Mesendoderm (in vitro differentiated cells): ENCODE measurements around the gene GNA12.

Experiments used
- DNase-seq: peaks from one replicate; pipeline ENCODE4 v3.0.0; 2013
- H2AK5ac ChIP-seq: 2 replicates; pipeline ENCODE4 v1.6.1; 2013; ENCODE audit warnings: low read length, inconsistent platforms
- H2BK120ac ChIP-seq: 2 replicates; pipeline ENCODE4 v1.6.1; 2013; ENCODE audit warnings: low read depth, mild to moderate bottlenecking, low read length, moderate library complexity, mixed read lengths
- H2BK15ac ChIP-seq: replicated peaks from 2 replicates; pipeline ENCODE4 v1.6.1; 2013; ENCODE audit warnings: low read depth, mild to moderate bottlenecking, moderate library complexity
- H2BK5ac ChIP-seq: 2 replicates; pipeline ENCODE4 v1.6.1; 2013; ENCODE audit warnings: low read length, inconsistent platforms
- H3K18ac ChIP-seq: 2 replicates; pipeline ENCODE4 v1.6.1; 2013; ENCODE audit warnings: mild to moderate bottlenecking, low read length, mixed read lengths
- H3K23ac ChIP-seq: one replicate; pipeline ENCODE4 v1.6.1; 2013; ENCODE audit warnings: low read length
- H3K27ac ChIP-seq: 2 replicates; pipeline ENCODE4 v1.5.1; 2013; ENCODE audit warnings: low read depth, mild to moderate bottlenecking, inconsistent platforms, low read length, moderate library complexity
- H3K27me3 ChIP-seq: 2 replicates; pipeline ENCODE4 v1.6.1; 2013; ENCODE audit warnings: low read length, control low read depth, mild to moderate bottlenecking, inconsistent platforms; ENCODE audit not compliant: insufficient read depth, poor library complexity
- H3K36me3 ChIP-seq: 2 replicates; pipeline ENCODE4 v1.6.1; 2013; ENCODE audit warnings: low read length, inconsistent platforms; ENCODE audit not compliant: control insufficient read depth, insufficient read depth
- H3K4ac ChIP-seq: one replicate; pipeline ENCODE4 v1.6.1; 2013; ENCODE audit warnings: low read depth, mild to moderate bottlenecking, low read length, moderate library complexity
- H3K4me1 ChIP-seq: 2 replicates; pipeline ENCODE4 v1.6.1; 2013; ENCODE audit warnings: low read depth, low read length, inconsistent platforms; ENCODE audit not compliant: control insufficient read depth
- H3K4me2 ChIP-seq: 2 replicates; pipeline ENCODE4 v1.6.1; 2013; ENCODE audit warnings: low read length
- H3K4me3 ChIP-seq: 2 replicates; pipeline ENCODE4 v1.5.1; 2013; ENCODE audit warnings: mild to moderate bottlenecking, low read length
- H3K56ac ChIP-seq: one replicate; pipeline ENCODE4 v1.6.1; 2013; ENCODE audit warnings: low read length
- H3K79me1 ChIP-seq: 2 replicates; pipeline ENCODE4 v1.6.1; 2013; ENCODE audit warnings: low read length, inconsistent platforms
- H3K79me2 ChIP-seq: 2 replicates; pipeline ENCODE4 v1.6.1; 2013; ENCODE audit warnings: mild to moderate bottlenecking, low read length; ENCODE audit not compliant: control insufficient read depth, insufficient read depth
- H3K9ac ChIP-seq: 2 replicates; pipeline ENCODE4 v1.6.1; 2013; ENCODE audit warnings: low read length, inconsistent platforms
- H4K5ac ChIP-seq: one replicate; pipeline ENCODE4 v1.6.1; 2013; ENCODE audit warnings: low read length
- H4K8ac ChIP-seq: one replicate; pipeline ENCODE4 v1.6.1; 2013; ENCODE audit warnings: low read depth, mild to moderate bottlenecking, control low read depth, low read length, moderate library complexity
- WGBS: extraction: QIAGEN DNeasy Blood & Tissue Kit; methylation state at CpG from one replicate; pipeline ENCODE4 v1.1.7; 2013; ENCODE audit warnings: low lambda C conversion rate, missing lambda C conversion rate; ENCODE audit not compliant: insufficient coverage; ENCODE audit errors: extremely low coverage; 5-methylcytosine and 5-hydroxymethylcytosine counted together

Gene GNA12

GRCh38 chr7:2689951-2690705 lies 154.0 kb downstream of the GNA12 start:
- H3K27ac ChIP-seq, result no peak overlapping the region
- H3K79me1 ChIP-seq, result no peaks in the 10 kb centered on the region
- WGBS, result no CpG with 5 or more reads among the region's 23 CpGs
- no peak overlapping the region for H3K9ac ChIP-seq
- no peak overlapping the region for H2AK5ac ChIP-seq
- no peak overlapping the region for H3K56ac ChIP-seq
- no peak overlapping the region for H3K18ac ChIP-seq
- no peaks in the 10 kb centered on the region for H3K36me3 ChIP-seq
- H3K4me2 ChIP-seq, result no peak overlapping the region
- no peak overlapping the region for H4K8ac ChIP-seq
- H3K4me1 ChIP-seq, result no peaks in the 10 kb centered on the region
- H2BK15ac ChIP-seq, result no peak overlapping the region
- H3K79me2 ChIP-seq, result no peaks in the 10 kb centered on the region
- H4K5ac ChIP-seq, result no peak overlapping the region
- no peak overlapping the region for H2BK120ac ChIP-seq
- peaks cover 12% of the 10 kb centered on the region for H3K27me3 ChIP-seq
- no peak overlapping the region for H3K4ac ChIP-seq
- H3K23ac ChIP-seq, result no peak overlapping the region
- H3K4me3 ChIP-seq, result no peak overlapping the region
- H2BK5ac ChIP-seq, result no peak overlapping the region
- no peak for DNase-seq

- H3K9ac ChIP-seq, result no peak overlapping the region
- no peak overlapping the region for H4K8ac ChIP-seq
- H3K4me1 ChIP-seq, result no peaks in the 10 kb centered on the region
- H4K5ac ChIP-seq, result no peak overlapping the region
- H3K79me2 ChIP-seq, result no peaks in the 10 kb centered on the region
- H3K27me3 ChIP-seq, result peaks cover 12% of the 10 kb centered on the region
- H2AK5ac ChIP-seq, result no peak overlapping the region
- no peak overlapping the region for H2BK15ac ChIP-seq
- H3K79me1 ChIP-seq, result no peaks in the 10 kb centered on the region
- H3K4ac ChIP-seq, result no peak overlapping the region
- no CpG with 5 or more reads among the region's 16 CpGs for WGBS
- H2BK5ac ChIP-seq, result no peak overlapping the region
- H3K18ac ChIP-seq, result no peak overlapping the region
- H3K36me3 ChIP-seq, result no peaks in the 10 kb centered on the region
- no peak overlapping the region for H3K23ac ChIP-seq
- no peak overlapping the region for H3K56ac ChIP-seq
- no peak overlapping the region for H3K4me2 ChIP-seq
- no peak overlapping the region for H3K4me3 ChIP-seq
- no peak overlapping the region for H3K27ac ChIP-seq
- H2BK120ac ChIP-seq, result no peak overlapping the region
- no peak for DNase-seq
Observed at GRCh38 chr7:2689343-2689847, 154.7 kb downstream of the GNA12 start.

GRCh38 chr7:2688409-2689342 lies 155.4 kb downstream of the GNA12 start:
- WGBS, result no CpG with 5 or more reads among the region's 62 CpGs

GRCh38 chr7:2687881-2688318 lies 156.2 kb downstream of the GNA12 start, which contains the start of gene AMZ1:
Gene AMZ1 (plus strand): TSS chr7:2688202. CDS start chr7:2700452, 12,250 bp downstream.
- DNase-seq, result no peak
- Histone ChIP-seq H3K56ac (peak within 1 kb of the TSS; percentile 64), H3K4ac (no peak within 1 kb of the TSS), H3K27ac (no peak within 1 kb of the TSS), H3K4me3 (no peak within 1 kb of the TSS), H3K79me2 (no peaks in the 10 kb centered on the region), H3K4me2 (peak within 1 kb of the TSS; percentile 61), H3K79me1 (no peaks in the 10 kb centered on the region), H2BK120ac (no peak within 1 kb of the TSS), H4K8ac (no peak within 1 kb of the TSS), H3K18ac (no peak within 1 kb of the TSS), H3K36me3 (no peaks in the 10 kb centered on the region), H2BK5ac (no peak within 1 kb of the TSS), H3K4me1 (no peaks in the 10 kb centered on the region), H2AK5ac (no peak within 1 kb of the TSS), H3K27me3 (peaks cover 12% of the 10 kb centered on the region), H4K5ac (no peak within 1 kb of the TSS), H3K9ac (peak within 1 kb of the TSS; percentile 49), H3K23ac (no peak within 1 kb of the TSS), H2BK15ac (no peak within 1 kb of the TSS)
- WGBS, result no CpG with 5 or more reads among the region's 41 CpGs

More at GRCh38 chr7:2688409-2689342, 155.4 kb downstream of the GNA12 start:
- no peaks in the 10 kb centered on the region for H3K79me1 ChIP-seq
- peak overlapping the region; percentile 61 for H3K4me2 ChIP-seq
- H3K27ac ChIP-seq, result no peak overlapping the region
- H3K36me3 ChIP-seq, result no peaks in the 10 kb centered on the region
- no peak overlapping the region for H2BK120ac ChIP-seq
- H2BK15ac ChIP-seq, result no peak overlapping the region
- no peak for DNase-seq
- H4K5ac ChIP-seq, result no peak overlapping the region
- peak overlapping the region; percentile 64 for H3K56ac ChIP-seq
- peak overlapping the region; percentile 49 for H3K9ac ChIP-seq
- H2AK5ac ChIP-seq, result no peak overlapping the region
- H4K8ac ChIP-seq, result no peak overlapping the region
- no peak overlapping the region for H3K4ac ChIP-seq
- H3K4me3 ChIP-seq, result no peak overlapping the region
- no peaks in the 10 kb centered on the region for H3K79me2 ChIP-seq
- no peak overlapping the region for H3K18ac ChIP-seq
- no peaks in the 10 kb centered on the region for H3K4me1 ChIP-seq
- H3K23ac ChIP-seq, result no peak overlapping the region
- H3K27me3 ChIP-seq, result peaks cover 12% of the 10 kb centered on the region
- H2BK5ac ChIP-seq, result no peak overlapping the region

- Histone ChIP-seq H3K79me2 (no peaks in the 10 kb centered on the region), H3K4me2 (peak overlapping the region; percentile 13), H2BK15ac (no peak overlapping the region), H3K56ac (peak overlapping the region; percentile 56), H3K36me3 (no peaks in the 10 kb centered on the region), H3K18ac (no peak overlapping the region), H4K8ac (no peak overlapping the region), H3K4ac (no peak overlapping the region), H2AK5ac (no peak overlapping the region), H3K9ac (peak overlapping the region; percentile 32), H3K23ac (no peak overlapping the region), H3K4me1 (no peaks in the 10 kb centered on the region), H3K27ac (no peak overlapping the region), H3K27me3 (peaks cover 12% of the 10 kb centered on the region), H3K79me1 (no peaks in the 10 kb centered on the region), H3K4me3 (no peak overlapping the region), H4K5ac (no peak overlapping the region), H2BK120ac (no peak overlapping the region), H2BK5ac (no peak overlapping the region)
- no peak for DNase-seq
- WGBS, result no CpG with 5 or more reads among the region's 17 CpGs
Observed at GRCh38 chr7:2687338-2687869, 156.7 kb downstream of the GNA12 start.
